DMS53 treated with DMSO at 0.1 percent for 48 hours (cell line): ENCODE measurements around the gene PEAK1.

Experiments
- DNase-seq: peaks from one replicate; lab custom pipeline; 2025; ENCODE audit not compliant: unreplicated experiment; lab: John Stamatoyannopoulos, UW

Gene PEAK1

GRCh38 chr15:77098572-77098971, 321.3 kb downstream of the PEAK1 start:
- DNase-seq = no peak

- DNase-seq = no peak
Observed at GRCh38 chr15:77097921-77098320, 322.0 kb downstream of the PEAK1 start.

- no peak for DNase-seq
Observed at GRCh38 chr15:77097248-77097721, 322.6 kb downstream of the PEAK1 start.

- no peak for DNase-seq
Observed at GRCh38 chr15:77096541-77096940, 323.4 kb downstream of the PEAK1 start.

- no peak for DNase-seq
Observed at GRCh38 chr15:77096138-77096537, 323.8 kb downstream of the PEAK1 start.

GRCh38 chr15:77094397-77095030, 325.4 kb downstream of the PEAK1 start:
- DNase-seq = no peak

GRCh38 chr15:77093436-77093835, 326.5 kb downstream of the PEAK1 start:
- no peak for DNase-seq

- DNase-seq = no peak
Observed at GRCh38 chr15:77091097-77091496, 328.8 kb downstream of the PEAK1 start.

GRCh38 chr15:77087213-77087612, 332.7 kb downstream of the PEAK1 start:
- no peak for DNase-seq

GRCh38 chr15:77085297-77085696, 334.6 kb downstream of the PEAK1 start:
- no peak for DNase-seq

- DNase-seq = no peak
Observed at GRCh38 chr15:77084436-77084835, 335.5 kb downstream of the PEAK1 start.

GRCh38 chr15:77083381-77084160, 336.3 kb downstream of the PEAK1 start:
- peak; percentile 88 for DNase-seq

- DNase-seq = no peak
Observed at GRCh38 chr15:77081971-77082370, 337.9 kb downstream of the PEAK1 start.

- DNase-seq = no peak
Observed at GRCh38 chr15:77076323-77076915, 343.5 kb downstream of the PEAK1 start.

GRCh38 chr15:77075528-77075927, 344.4 kb downstream of the PEAK1 start:
- DNase-seq = no peak

- DNase-seq = no peak
Observed at GRCh38 chr15:77074350-77074749, 345.6 kb downstream of the PEAK1 start.

GRCh38 chr15:77071305-77072223, 348.3 kb downstream of the PEAK1 start:
- DNase-seq = no peak

- peak; percentile 79 for DNase-seq
Observed at GRCh38 chr15:77070495-77071304, 349.2 kb downstream of the PEAK1 start, which contains the start of gene TSPAN3. Gene TSPAN3, minus strand, starts transcription at chr15:77071109. Its CDS starts 155 bp downstream, at chr15:77070954.

- no peak for DNase-seq
Observed at GRCh38 chr15:77070180-77070494, 349.8 kb downstream of the PEAK1 start.

GRCh38 chr15:77069521-77070121, 350.3 kb downstream of the PEAK1 start:
- DNase-seq = peak; percentile 11
